K562 (cell line): ENCODE results near the gene TTC39A. TPM values are rescaled to one million over a fixed set of nuclear protein-coding genes. Genes with fewer than 3 reads are reported as not detected.

Source experiments
- ETS1 ChIP-seq: conservative IDR thresholded peaks from 2 replicates; pipeline ENCODE4 v1.6.1; 2011; ENCODE audit warnings: low read depth, mild to moderate bottlenecking, low read length; ENCODE audit not compliant: control insufficient read depth
- REST ChIP-seq, 2 experiments: fragments of 450-650 bp; formaldehyde crosslinking in 1 of 2; IDR thresholded peaks; 2 replicates each; pipeline versions ENCODE4 v1.4.0 to v1.6.1; 2014 to 2020; ENCODE audit warnings: mild to moderate bottlenecking in 2 of 2, borderline replicate concordance in 1 of 2, low read depth in 1 of 2
- ZNF197 ChIP-seq: fragments of 200-800 bp; sonication (Bioruptor generic); IDR thresholded peaks from 2 replicates; pipeline ENCODE4 v1.6.1; 2016; ENCODE audit warnings: low read depth, missing genetic modification characterization, missing compliant biosample characterization
- polyA plus RNA-seq, 8 experiments: library from polyadenylated mRNA; depleted of rRNA in 4 of 8; stranded (reverse) in 5 of 8; unstranded in 3 of 8; fragments of >200 nt; fragmentation: Nextera tagmentation in 2 of 8; fragmentation: Illumina TruSeq in 1 of 8; extraction: Ambion mirVana in 2 of 8; extraction: Trizol in 1 of 8; gene quantifications; 2 replicates each; pipeline versions ENCODE4 v1.2.1 to v1.2.3, GENCODE V29; 2011 to 2014; ENCODE audit warnings: inconsistent platforms in 1 of 8, missing spikeins in 1 of 8
- total RNA-seq, 7 experiments: library from RNA; depleted of rRNA in 6 of 7; stranded (reverse); fragments of >200 nt in 6 of 7; fragmentation: Illumina TruSeq in 2 of 7; extraction: Trizol in 2 of 7; gene quantifications; 2 replicates each; pipeline versions ENCODE4 v1.2.1 to v1.2.3, GENCODE V29; 2011 to 2021; ENCODE audit warnings: low replicate concordance in 1 of 7

Gene TTC39A
- total and polyA plus RNA-seq, 9 of the 15 experiments (the other 6 are each of a cell fraction or from before 2014, with no cell fraction given), result 0.18 to 0.82 (median 0.35) TPM

- TF ChIP-seq REST (IDR thresholded peaks at IDR 0.05; ENCODE audit: borderline replicate concordance), result no peak
- TF ChIP-seq REST (CRISPR knock-in tag; IDR thresholded peaks at IDR 0.05; ENCODE audit: low read depth), result no peak
- TF ChIP-seq ZNF197 (CRISPR knock-in tag), result no peak
- TF ChIP-seq ETS1, result no peak
These were observed 47.8 kb downstream of the TTC39A start (continued) for GRCh38 chr1:51282605-51283004.
